Stimulated activated CD8-positive, alpha-beta memory T cell treated with anti-CD3 and anti-CD28 coated beads, Interleukin-12 subunit alpha, Interleukin-12 subunit beta, amount 100 ng/mL, for 24 hours (primary cell): Measurements from ENCODE around the gene AGAP9.
"Not testable (repeated sequence)": the region's sequence is repeated elsewhere in the genome, so short reads cannot be mapped to it uniquely, and the experiment has no call there.

Experiments used
- DNase-seq: peaks from one replicate; pipeline ENCODE4 v3.0.0-alpha.2; 2020; ENCODE audit errors: extremely low read depth

The AGAP9 gene

DNA sequence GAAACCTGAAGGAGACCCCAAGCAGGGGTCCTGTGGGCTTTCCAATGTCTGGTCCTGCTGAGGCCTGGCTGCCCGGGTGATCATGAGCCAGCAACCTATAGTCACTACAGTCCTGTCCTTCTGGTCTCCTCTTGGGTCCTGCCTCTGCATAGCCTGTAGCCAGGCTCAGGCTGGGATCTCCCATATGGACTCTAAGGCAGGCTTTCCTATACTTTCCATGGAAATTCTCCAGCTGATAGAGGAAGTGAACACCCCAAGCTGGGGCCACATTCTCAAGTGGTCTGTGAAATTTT, 66.0 kb downstream of the AGAP9 start:
- DNase-seq: no peak

DNA sequence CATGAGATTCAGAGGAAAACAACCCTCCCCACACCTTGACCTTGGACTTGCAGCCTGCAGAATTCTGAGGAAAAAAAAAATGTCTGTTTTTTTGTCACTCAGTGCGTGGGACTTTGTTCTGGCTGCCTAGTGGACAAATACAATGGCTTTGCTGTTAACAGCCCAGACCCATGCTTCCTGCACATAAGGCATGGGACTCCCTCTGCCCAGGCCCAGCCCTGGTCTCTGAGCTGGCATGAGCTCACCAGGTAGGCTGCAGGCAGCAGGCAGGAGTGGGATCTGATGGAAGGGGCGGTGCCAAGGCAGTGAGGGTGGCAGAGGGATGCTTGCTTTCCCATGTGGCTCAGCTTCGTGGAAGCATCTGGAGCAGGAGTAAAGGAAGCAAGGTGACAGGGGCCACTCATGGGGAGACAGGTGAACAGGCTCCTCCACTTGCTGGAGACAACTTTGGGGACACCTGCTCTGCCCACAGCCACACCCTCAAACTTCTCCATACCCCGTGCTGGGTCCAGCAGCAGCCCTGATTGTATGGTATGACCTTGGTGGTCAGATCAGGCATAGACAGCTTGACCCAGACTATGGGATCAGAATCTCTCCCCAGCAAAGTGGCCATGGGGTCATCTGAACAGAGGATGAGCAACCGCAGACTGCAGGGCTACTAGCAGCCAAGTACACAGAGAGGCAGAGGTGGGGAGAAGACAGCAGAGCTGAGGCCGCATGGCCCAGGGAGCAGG, 66.5 kb downstream of the AGAP9 start:
- DNase-seq: no peak

GRCh38 chr10:47456079-47456785, 67.2 kb downstream of the AGAP9 start:
- no peak for DNase-seq

- DNase-seq: not testable (repeated sequence)
These were observed 67.9 kb downstream of the AGAP9 start for GRCh38 chr10:47455350-47456078.

GRCh38 chr10:47454780-47455058, 68.7 kb downstream of the AGAP9 start:
- no peak for DNase-seq

GRCh38 chr10:47454008-47454779, 69.2 kb downstream of the AGAP9 start:
- no peak for DNase-seq

GRCh38 chr10:47453141-47454007, 70.1 kb downstream of the AGAP9 start:
- DNase-seq: no peak

GRCh38 chr10:47452495-47453140, 70.8 kb downstream of the AGAP9 start:
- no peak for DNase-seq

DNA sequence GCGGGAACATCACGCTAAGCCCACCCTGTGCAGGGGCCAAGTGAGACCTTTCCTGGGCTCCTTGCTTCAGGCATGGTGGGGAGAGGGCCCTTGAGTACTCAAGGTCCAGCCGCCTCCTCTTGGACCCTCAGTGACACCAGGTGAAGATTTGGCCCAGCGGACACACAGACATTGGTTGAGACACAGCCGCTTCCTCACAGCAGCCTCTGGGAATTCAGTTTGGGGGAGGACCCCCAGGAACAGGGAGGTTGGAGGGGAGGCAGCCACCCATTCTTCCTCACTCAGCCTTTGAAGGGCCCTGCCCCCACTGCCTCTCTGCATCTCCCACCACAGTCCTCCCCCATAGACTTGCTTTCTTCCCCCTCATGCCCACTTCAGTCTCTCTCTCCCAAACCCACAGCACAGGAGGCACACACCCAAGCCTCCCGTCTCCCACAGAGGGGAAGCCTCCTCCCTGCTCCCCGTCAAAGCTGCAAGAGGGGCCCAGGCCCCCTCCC, 71.4 kb downstream of the AGAP9 start:
- no peak for DNase-seq
